Activated naive CD8-positive, alpha-beta T cell treated with anti-CD3 and anti-CD28 coated beads, Interleukin-2, amount 50 U/mL, for 24 hours (primary cell): ENCODE data around the gene CRISP3.
"Not testable (repeated sequence)": the region's sequence is repeated elsewhere in the genome, so short reads cannot be mapped to it uniquely, and the experiment has no call there.

Experiments
- ATAC-seq: fragments of 150-1000 bp; cut with Tn5 transposase; one replicate; pipeline ENCODE4 v1.10.0; 2021
- DNase-seq: peaks from one replicate; pipeline ENCODE4 v3.0.0; 2021
- H3K27ac Mint-ChIP-seq: one replicate; pipeline ENCODE4 v1.8.0; 2021; ENCODE audit warnings: mild to moderate bottlenecking, mixed read lengths
- H3K27me3 Mint-ChIP-seq: one replicate; pipeline ENCODE4 v1.8.0; 2021; ENCODE audit warnings: mixed read lengths
- H3K36me3 Mint-ChIP-seq: one replicate; pipeline ENCODE4 v1.8.0; 2021; ENCODE audit warnings: low read depth, mixed read lengths
- H3K4me1 Mint-ChIP-seq: one replicate; pipeline ENCODE4 v1.8.0; 2021; ENCODE audit warnings: mixed read lengths
- H3K4me3 Mint-ChIP-seq: one replicate; pipeline ENCODE4 v1.8.0; 2021; ENCODE audit warnings: mild to moderate bottlenecking, moderate library complexity, mixed read lengths
- H3K9me3 Mint-ChIP-seq: one replicate; pipeline ENCODE4 v1.8.0; 2021; ENCODE audit warnings: mixed read lengths

The CRISP3 gene

DNA sequence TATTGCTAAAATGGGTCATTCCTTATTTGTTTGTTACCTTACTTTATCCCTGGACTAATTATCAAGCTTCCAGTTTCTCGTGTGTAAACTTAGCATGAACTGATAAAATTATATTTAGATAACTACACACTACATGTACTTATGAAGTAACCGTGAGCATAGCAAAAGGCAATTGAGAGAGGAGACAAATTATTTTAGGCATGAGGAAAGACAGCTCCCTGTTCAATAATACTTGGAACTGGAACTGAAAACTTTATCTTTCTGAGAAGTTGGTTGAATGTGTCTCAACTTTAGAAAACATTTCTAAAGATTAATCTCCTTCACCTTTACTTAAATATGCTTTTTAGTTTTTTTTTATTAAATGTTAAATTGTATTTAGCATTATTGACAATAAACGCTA is 11.4 kb downstream of the CRISP3 start:
- no peaks in the 10 kb centered on the region for H3K9me3 Mint-ChIP-seq
- no peaks in the 10 kb centered on the region for H3K36me3 Mint-ChIP-seq
- no peaks in the 10 kb centered on the region for H3K4me1 Mint-ChIP-seq
- H3K27me3 Mint-ChIP-seq = no peaks in the 10 kb centered on the region
- H3K4me3 Mint-ChIP-seq = no peak overlapping the region
- ATAC-seq (no peak), DNase-seq (no peak)
- no peak overlapping the region for H3K27ac Mint-ChIP-seq

DNA sequence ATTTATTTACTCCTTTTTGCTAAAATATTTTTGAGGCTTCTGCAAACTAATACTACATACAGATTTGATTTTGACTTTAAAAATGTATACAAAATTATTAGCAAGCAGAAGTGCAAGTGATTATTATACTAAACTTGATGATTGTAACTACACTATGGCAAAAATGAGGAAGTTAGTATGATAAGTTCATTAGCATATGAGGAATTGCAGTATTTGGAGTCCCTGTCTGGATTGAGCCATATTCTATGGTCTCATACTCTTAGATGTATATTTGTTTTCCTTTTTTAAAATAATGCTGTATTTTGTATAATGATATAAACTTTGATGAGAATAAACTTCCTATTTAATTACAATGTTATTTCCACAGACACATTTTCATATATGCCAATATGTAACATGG is 13.9 kb downstream of the CRISP3 start:
- Mint-ChIP-seq H3K4me1 (no peaks in the 10 kb centered on the region), H3K4me3 (no peak overlapping the region), H3K9me3 (no peaks in the 10 kb centered on the region), H3K36me3 (no peaks in the 10 kb centered on the region), H3K27me3 (no peaks in the 10 kb centered on the region), H3K27ac (no peak overlapping the region)
- no peak for DNase-seq
- ATAC-seq = no peak

DNA sequence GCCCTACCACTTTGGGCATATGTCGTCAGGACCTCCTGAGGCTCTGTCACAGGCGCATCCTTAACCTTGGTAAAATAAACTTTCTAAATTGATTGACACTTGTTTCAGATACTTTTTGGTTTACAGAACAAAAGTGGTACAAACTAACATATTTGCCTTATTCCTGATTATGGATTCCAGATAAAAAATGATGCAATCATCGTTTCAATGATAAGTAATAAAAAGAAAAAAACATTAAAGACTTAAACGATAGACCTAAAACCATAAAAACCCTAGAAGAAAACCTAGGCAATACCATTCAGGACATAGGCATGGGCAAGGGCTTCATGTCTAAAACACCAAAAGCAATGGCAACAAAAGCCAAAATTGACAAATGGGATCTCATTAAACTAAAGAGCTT is 20.3 kb downstream of the CRISP3 start:
- ATAC-seq, H3K27ac Mint-ChIP-seq, H3K4me3 Mint-ChIP-seq, H3K9me3 Mint-ChIP-seq, H3K27me3 Mint-ChIP-seq, DNase-seq, H3K36me3 Mint-ChIP-seq, H3K4me1 Mint-ChIP-seq: not testable (repeated sequence)

DNA sequence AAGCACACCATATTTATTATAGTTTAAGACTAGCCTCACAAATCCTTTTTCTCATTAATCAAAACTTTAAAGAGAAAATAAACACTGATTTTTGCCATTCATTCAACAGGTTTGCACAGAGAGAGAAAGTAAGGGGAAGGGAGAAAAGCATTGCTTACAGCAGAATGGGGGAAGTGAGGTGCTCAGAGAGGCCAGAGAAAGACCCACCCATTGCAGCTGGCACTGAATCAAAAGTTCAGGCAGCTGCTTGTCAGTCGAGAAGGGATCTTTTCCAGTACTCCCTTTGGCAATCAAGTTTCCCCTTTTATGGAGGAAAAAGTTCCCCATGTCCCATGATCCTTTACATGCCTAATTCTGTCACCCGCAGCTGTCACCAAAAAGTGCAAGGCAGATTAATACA is 22.9 kb downstream of the CRISP3 start:
- Mint-ChIP-seq H3K36me3 (no peaks in the 10 kb centered on the region), H3K4me1 (no peaks in the 10 kb centered on the region), H3K4me3 (no peak overlapping the region), H3K27ac (no peak overlapping the region), H3K27me3 (no peaks in the 10 kb centered on the region), H3K9me3 (peaks cover 10% of the 10 kb centered on the region)
- ATAC-seq = no peak
- no peak for DNase-seq

DNA sequence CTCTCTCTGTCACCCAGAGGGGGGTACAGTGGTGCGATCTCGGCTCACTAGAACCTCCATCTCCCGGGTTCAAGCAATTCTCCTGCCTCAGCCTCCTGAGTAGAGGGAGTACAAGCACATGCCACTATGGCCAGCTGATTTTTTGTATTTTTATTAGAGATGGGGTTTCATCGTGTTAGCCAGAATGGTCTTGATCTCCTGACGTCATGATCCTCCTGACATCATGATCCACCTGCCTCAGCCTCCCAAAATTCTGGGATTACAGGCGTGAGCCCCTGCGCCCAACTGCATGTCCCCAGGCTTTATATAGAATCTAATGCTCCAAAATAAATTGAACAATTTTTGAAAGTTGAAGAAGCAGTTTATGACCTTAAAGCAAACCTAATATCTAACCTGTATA is 23.8 kb downstream of the CRISP3 start:
- no peak overlapping the region for H3K4me3 Mint-ChIP-seq
- H3K27ac Mint-ChIP-seq = no peak overlapping the region
- peaks cover 10% of the 10 kb centered on the region for H3K9me3 Mint-ChIP-seq
- ATAC-seq = no peak
- H3K4me1 Mint-ChIP-seq = no peaks in the 10 kb centered on the region
- no peaks in the 10 kb centered on the region for H3K27me3 Mint-ChIP-seq
- no peaks in the 10 kb centered on the region for H3K36me3 Mint-ChIP-seq
- no peak for DNase-seq

DNA sequence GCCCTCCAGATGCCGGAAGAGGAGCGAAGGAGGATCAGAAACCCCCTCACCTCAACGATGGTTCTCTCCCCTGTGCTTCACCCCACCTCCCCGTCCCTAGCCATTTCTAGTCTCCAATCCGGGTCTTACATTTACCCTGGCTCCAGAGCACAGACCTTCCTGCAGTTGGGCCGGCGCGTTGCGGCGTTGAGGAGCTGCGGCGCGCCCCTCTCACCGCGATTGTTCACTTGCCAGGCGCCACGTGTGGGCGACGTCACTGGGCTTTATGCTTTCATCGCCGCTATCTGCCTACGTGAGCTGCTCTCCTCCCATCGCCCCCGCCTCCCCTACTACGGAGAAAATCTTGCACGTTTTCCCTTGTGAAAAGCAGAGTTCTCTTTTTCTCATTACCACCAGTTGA is 30.8 kb downstream of the CRISP3 start, which contains the start of gene CRISP2:
Gene CRISP2, minus strand, starts transcription at position 198 of the 400 bp plus-strand sequence. CDS start 4,347 bp downstream, outside the sequence.
- DNase-seq (no peak), ATAC-seq (no peak)
- Mint-ChIP-seq H3K9me3 (peaks cover 4% of the 10 kb centered on the region), H3K27ac (no peak within 1 kb of the TSS), H3K4me3 (no peak within 1 kb of the TSS), H3K36me3 (no peaks in the 10 kb centered on the region), H3K4me1 (no peaks in the 10 kb centered on the region), H3K27me3 (no peaks in the 10 kb centered on the region)

DNA sequence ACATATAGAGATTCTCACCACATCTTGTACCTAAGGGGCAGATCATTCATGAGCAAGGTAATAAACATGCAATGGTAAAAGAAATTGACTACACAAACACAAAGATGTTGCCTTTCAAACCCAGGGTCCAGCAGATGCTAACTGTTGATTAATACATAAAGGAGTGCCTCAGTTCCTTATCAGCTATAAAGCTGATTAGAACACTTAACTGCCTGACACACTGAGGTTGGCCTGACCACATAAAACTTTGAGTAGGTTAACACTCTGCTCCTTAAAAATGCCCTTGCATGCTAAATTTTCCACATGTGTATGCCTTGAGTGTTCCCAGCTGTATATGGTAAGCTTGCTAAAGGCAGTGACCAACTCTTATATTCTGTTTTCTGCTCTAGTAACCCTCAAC is 45.7 kb downstream of the CRISP3 start:
- H3K27me3 Mint-ChIP-seq = no peaks in the 10 kb centered on the region
- no peak overlapping the region for H3K4me3 Mint-ChIP-seq
- H3K9me3 Mint-ChIP-seq = peaks cover 5% of the 10 kb centered on the region
- H3K27ac Mint-ChIP-seq = no peak overlapping the region
- ATAC-seq (no peak), DNase-seq (no peak)
- no peaks in the 10 kb centered on the region for H3K36me3 Mint-ChIP-seq
- no peaks in the 10 kb centered on the region for H3K4me1 Mint-ChIP-seq

DNA sequence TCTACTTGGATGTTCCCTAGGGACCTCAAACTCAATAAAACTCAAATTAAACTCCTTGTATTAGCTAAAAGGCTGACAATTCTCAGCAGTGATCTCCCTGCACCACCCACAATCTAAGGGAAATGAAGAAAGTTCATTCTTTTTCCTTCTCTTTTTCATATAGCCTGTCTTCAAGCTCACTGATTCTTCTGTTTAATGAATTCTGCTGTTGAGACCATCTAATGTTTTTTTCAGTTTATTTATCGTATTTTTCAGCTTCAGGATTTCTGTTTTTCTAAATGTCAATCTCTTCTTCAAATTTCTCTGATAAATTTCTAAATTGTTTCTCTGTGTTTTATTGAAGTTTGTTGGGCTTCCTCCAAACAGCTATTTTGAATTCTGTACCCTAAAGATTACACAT is 50.7 kb downstream of the CRISP3 start:
- Mint-ChIP-seq H3K9me3 (peaks cover 22% of the 10 kb centered on the region), H3K4me1 (no peaks in the 10 kb centered on the region), H3K36me3 (no peaks in the 10 kb centered on the region), H3K4me3 (no peak overlapping the region), H3K27me3 (no peaks in the 10 kb centered on the region), H3K27ac (no peak overlapping the region)
- no peak for ATAC-seq
- DNase-seq = no peak

DNA sequence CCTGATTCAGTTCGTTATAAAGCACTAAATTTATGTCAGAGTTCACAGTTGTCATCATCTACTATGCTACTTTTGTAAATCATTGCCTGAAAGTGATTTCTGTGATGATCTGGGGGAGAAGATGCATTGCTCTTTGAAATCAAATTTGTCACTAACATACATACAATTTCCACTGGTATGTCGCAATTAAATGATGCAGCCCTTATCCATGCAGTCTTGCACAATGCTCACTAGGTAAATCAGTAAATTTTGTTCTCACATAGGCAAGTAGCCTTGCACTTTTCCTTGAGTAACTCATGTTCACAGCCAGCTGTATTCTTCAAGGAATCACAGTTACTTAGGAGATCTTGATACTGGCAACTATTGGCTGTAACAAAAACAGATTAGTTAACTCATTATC is 51.7 kb downstream of the CRISP3 start:
- H3K27me3 Mint-ChIP-seq = no peaks in the 10 kb centered on the region
- no peaks in the 10 kb centered on the region for H3K4me1 Mint-ChIP-seq
- no peak for ATAC-seq
- H3K4me3 Mint-ChIP-seq = no peak overlapping the region
- H3K36me3 Mint-ChIP-seq = no peaks in the 10 kb centered on the region
- peaks cover 22% of the 10 kb centered on the region for H3K9me3 Mint-ChIP-seq
- DNase-seq = no peak
- no peak overlapping the region for H3K27ac Mint-ChIP-seq
